ENCODE measurements around the gene TMEM270. TPM values are rescaled to one million over a fixed set of nuclear protein-coding genes. Genes with fewer than 3 reads are reported as not detected.
"Not testable (repeated sequence)": the region's sequence is repeated elsewhere in the genome, so short reads cannot be mapped to it uniquely, and the experiment has no call there.

The TMEM270 gene, protein sequence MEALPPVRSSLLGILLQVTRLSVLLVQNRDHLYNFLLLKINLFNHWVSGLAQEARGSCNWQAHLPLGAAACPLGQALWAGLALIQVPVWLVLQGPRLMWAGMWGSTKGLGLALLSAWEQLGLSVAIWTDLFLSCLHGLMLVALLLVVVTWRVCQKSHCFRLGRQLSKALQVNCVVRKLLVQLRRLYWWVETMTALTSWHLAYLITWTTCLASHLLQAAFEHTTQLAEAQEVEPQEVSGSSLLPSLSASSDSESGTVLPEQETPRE
- polyA plus RNA-seq (ENCODE audit: insufficient read length): not detected

DNA sequence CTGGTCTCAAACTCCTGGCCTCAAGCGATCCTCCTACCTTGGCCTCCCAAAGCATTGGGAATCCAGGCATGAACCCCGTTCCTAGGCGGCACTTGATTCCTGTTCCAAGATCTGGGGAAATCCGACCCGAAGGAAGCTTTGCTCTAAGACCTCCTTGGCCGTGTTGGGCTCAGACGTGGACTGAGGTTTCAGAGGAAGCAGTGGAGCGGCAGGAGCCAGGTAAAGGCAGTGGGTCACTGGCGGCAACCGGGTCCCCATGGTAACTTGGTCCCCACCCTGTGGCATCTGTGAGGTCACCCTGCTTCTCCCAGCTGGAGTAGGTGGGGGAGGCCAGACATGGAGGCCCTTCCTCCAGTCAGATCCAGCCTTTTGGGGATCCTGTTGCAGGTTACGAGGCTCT, at the start of gene TMEM270:
TSS of gene TMEM270 (plus strand) at position 301 of the 400 bp plus-strand sequence. CDS start at position 337, 36 bp downstream.
- DNase-seq: no peak

DNA sequence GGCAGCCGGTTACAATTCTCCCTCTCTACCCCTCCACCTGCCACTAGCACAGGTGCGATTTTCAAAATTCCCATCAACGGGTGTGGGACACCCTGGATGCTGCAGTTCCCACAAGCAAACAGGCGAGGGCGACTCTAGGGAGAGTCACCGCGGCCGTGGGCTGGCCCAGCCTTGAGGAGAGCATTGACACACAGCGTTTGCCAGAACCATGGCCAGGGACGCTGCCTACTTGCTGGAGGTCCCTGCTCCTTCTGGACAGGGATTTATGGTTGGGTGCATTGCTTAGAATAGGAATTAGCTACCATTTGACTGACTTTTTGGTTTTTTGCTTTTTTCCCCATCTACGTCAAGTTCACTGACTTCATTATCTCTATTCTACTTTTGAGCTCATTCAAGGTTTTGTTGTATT, 49.2 kb upstream of the TMEM270 start:
- DNase-seq: no peak

DNA sequence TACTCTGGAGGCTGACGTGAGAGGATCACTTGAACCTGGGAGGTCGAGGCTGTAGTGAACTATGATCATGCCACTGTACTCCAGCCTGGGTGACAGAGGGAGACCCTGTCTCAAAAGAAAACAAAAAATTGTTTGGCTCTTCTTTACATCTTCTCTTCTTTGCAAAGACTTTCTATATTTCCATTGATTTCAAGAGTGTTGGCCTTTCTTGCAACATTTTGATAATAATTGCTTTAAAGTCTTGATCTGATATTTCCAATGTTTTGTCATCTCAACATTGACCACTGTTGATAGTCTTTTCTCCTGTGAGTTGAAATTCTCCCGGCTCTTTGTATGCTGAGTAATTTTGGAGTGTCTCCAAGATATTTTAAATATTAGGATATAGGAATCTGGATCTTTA, 48.0 kb upstream of the TMEM270 start:
- DNase-seq: no peak

- no peak for DNase-seq
Observed at GRCh38 chr7:73815436-73815835, 45.5 kb upstream of the TMEM270 start.

GRCh38 chr7:73817121-73817520, 43.8 kb upstream of the TMEM270 start:
- DNase-seq: no peak

DNA sequence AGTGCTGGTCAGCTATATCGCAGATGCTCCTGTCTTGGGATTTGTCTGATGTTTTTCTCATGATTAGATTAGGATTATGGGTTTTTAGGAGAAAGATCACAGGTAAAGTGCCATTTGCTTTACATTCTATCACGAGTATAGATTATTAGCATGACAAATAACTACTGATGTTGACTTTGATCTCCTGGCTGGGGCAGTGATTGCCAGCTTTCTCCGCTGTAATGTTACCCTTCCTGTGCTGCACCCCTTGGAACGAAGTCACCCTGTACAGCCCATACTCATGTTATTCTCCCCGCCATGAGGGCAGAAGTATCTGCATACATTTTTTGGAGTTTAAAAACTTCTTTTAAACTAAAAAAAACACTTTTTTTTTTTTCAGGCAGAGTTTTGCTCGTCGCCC, 40.9 kb upstream of the TMEM270 start:
- DNase-seq: no peak

- DNase-seq: not testable (repeated sequence)
Observed at GRCh38 chr7:73821597-73822285, 39.2 kb upstream of the TMEM270 start.

- DNase-seq: no peak
Observed at GRCh38 chr7:73822319-73823173, 38.4 kb upstream of the TMEM270 start.

- no peak for DNase-seq
Observed at GRCh38 chr7:73823257-73823656, 37.7 kb upstream of the TMEM270 start.

- no peak for DNase-seq
Observed at GRCh38 chr7:73823873-73824592, 36.9 kb upstream of the TMEM270 start.

- DNase-seq: no peak
Observed at GRCh38 chr7:73824986-73825385, 36.0 kb upstream of the TMEM270 start.

DNA sequence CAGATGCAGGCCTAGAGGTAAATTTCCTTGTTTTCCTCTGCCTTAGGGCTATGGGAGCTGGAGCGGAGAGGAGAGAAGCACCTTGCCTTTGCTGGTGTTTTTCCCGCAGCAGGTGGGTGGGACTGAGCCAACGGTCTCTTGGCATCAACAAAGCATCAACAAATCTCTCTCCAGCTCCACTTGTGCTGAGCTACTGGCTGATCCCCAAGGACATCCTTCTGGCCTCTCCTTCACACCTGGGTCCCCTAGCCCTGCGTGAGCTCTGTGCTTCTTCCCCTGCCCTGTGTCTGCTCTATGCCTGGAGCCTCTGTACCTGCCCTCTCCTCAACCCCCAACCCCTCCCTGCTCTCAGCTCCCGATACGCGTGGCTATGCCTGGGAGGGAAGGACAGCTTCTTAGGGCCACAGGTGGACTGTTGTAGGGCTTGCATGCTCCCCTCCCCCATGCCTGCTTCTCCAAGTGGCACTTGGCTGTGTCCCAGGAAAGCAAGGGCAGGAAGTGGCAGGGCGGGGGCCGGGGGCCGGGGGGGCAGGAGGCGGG, 33.3 kb upstream of the TMEM270 start:
- no peak for DNase-seq

- DNase-seq: no peak
Observed at GRCh38 chr7:73828107-73828803, 32.7 kb upstream of the TMEM270 start.

- no peak for DNase-seq
Observed at GRCh38 chr7:73828972-73829371, 32.0 kb upstream of the TMEM270 start.

DNA sequence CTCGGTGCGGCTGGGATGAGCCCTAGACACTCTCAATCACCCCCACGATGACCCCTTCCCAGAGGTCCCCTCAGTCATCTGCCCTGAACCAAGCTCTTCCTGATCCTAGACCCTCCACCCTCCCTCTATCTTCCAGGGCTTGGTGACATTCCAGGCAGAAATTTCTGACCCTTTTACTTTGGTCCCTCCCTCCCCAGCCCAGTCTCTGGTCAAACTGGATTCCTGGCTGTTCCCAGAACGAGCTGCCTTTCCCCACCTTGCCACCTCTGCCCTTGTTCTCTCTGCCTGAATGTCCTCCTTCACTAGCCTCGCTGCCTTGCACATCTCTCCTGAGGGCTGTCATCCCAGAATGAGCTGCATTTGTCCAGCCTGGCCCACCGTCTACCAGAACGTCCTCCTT, 31.5 kb upstream of the TMEM270 start:
- no peak for DNase-seq

DNA sequence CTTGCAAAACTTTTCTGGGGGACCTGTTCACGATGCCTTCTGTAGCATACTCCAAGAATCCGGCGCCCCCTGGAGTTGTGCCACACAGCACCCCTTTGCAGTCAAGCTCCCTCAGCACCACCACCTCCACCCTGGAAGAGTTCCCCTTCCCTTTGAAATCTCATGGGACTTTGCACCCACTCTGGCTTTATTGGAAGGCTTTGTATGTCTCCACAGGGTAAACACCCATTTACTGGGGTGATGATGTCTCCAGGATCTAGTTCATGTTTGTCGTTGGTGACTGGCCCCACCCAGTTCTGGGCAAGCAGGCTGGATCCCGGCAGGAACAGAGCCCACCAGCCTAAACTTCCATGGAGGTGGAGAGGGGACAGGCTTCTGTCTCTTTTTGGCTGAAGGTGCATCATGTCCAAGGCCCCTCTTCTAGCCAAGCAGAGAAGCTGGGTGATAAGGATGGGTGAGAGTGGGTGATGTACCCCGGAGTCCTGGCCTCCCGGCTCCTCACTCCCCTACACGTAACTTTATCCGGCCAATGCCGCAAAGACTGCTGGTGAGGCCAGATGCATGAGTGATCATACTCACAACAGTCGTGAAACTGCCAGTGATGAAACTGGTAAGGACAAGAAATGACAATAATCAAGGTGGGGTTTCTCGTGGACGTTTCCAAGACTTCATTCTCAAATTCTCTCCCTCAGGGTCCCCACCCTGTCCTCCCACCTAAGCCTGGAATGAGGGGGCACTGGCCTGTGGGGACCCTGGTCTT, 30.9 kb upstream of the TMEM270 start:
- DNase-seq: no peak

DNA sequence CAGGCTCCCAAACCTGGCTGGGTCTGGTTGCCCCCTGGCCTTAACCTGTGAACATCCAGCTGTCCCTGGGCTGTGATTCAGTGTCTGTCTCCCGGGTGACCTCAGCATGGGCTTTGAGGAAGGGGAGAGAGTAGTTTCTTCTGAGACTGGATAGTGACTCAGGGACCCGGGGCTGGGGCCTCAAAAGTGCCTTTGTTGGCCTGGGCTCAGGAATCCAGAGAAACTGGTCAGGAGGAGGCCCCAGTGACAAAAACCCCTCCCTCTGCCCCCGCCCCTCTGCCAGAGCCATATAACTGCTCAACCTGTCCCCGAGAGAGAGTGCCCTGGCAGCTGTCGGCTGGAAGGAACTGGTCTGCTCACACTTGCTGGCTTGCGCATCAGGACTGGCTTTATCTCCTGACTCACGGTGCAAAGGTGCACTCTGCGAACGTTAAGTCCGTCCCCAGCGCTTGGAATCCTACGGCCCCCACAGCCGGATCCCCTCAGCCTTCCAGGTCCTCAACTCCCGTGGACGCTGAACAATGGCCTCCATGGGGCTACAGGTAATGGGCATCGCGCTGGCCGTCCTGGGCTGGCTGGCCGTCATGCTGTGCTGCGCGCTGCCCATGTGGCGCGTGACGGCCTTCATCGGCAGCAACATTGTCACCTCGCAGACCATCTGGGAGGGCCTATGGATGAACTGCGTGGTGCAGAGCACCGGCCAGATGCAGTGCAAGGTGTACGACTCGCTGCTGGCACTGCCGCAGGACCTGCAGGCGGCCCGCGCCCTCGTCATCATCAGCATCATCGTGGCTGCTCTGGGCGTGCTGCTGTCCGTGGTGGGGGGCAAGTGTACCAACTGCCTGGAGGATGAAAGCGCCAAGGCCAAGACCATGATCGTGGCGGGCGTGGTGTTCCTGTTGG, 30.0 kb upstream of the TMEM270 start, which contains the start of gene CLDN4:
TSS of gene CLDN4 (plus strand) at position 316 of the 903 bp plus-strand sequence. CDS start at position 522, 206 bp downstream.
- no peak for DNase-seq

DNA sequence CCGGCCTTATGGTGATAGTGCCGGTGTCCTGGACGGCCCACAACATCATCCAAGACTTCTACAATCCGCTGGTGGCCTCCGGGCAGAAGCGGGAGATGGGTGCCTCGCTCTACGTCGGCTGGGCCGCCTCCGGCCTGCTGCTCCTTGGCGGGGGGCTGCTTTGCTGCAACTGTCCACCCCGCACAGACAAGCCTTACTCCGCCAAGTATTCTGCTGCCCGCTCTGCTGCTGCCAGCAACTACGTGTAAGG, 29.4 kb upstream of the TMEM270 start:
- DNase-seq: no peak

DNA sequence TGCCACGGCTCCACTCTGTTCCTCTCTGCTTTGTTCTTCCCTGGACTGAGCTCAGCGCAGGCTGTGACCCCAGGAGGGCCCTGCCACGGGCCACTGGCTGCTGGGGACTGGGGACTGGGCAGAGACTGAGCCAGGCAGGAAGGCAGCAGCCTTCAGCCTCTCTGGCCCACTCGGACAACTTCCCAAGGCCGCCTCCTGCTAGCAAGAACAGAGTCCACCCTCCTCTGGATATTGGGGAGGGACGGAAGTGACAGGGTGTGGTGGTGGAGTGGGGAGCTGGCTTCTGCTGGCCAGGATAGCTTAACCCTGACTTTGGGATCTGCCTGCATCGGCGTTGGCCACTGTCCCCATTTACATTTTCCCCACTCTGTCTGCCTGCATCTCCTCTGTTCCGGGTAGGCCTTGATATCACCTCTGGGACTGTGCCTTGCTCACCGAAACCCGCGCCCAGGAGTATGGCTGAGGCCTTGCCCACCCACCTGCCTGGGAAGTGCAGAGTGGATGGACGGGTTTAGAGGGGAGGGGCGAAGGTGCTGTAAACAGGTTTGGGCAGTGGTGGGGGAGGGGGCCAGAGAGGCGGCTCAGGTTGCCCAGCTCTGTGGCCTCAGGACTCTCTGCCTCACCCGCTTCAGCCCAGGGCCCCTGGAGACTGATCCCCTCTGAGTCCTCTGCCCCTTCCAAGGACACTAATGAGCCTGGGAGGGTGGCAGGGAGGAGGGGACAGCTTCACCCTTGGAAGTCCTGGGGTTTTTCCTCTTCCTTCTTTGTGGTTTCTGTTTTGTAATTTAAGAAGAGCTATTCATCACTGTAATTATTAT, 28.9 kb upstream of the TMEM270 start:
- DNase-seq: no peak
